GM19099 (cell line): ENCODE measurements around the gene TSKS.

ENCODE experiments used
- POLR2A ChIP-seq: IDR thresholded peaks from 3 replicates; pipeline ENCODE4 v1.6.1; 2011; ENCODE audit warnings: low read depth; ENCODE audit not compliant: insufficient read length; ENCODE audit errors: extremely low read depth

Gene TSKS, protein sequence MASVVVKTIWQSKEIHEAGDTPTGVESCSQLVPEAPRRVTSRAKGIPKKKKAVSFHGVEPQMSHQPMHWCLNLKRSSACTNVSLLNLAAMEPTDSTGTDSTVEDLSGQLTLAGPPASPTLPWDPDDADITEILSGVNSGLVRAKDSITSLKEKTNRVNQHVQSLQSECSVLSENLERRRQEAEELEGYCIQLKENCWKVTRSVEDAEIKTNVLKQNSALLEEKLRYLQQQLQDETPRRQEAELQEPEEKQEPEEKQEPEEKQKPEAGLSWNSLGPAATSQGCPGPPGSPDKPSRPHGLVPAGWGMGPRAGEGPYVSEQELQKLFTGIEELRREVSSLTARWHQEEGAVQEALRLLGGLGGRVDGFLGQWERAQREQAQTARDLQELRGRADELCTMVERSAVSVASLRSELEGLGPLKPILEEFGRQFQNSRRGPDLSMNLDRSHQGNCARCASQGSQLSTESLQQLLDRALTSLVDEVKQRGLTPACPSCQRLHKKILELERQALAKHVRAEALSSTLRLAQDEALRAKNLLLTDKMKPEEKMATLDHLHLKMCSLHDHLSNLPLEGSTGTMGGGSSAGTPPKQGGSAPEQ

DNA sequence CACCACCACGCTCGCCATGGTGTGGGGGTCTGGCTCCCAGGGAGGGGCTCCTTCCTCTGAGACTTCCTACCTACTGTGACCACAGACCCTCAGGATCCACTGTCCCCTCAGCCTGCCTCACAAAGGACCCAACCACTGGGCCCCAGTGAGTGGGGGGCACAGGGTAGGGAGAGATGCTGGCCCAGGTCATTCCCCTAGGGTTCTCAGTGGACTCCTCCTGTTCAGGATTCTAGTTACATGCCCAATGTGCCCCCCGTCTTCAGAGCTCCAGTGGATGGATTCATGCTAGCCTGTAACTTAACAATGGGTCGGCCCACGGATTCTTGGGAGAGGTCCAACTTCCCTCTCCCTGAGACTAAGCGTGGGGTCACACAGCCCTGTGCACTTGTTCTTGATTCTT is at the start of gene TSKS:
TSKS (minus strand) TSS at position 77 of the 400 bp plus-strand sequence; CDS start at position 18, 59 bp downstream.
- TF ChIP-seq POLR2A: no peak

DNA sequence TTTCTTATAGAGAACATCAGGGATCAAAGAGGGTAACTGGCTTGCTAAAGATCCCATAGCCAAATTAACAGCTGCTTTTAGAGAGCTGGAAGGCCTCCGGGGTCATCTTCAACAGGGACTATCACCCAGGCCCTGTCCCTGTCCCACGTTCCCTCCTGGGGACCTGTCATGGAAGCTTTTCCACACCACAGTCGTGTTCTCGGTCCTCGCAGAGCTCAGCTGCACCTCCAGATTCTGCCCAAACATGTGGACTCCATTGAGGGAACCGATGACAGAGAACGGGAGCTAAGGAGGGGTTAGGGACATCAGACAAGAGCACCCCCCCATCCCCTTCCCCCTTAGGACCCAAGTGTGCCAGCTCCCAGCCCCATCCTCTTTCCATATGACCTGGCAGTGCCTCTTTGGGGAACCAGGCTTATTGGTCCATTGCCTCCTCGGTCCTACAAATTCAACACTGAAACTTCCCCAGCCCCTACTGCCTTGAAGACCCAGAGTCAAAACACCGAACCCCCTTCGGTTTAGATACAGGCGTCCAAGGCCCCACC is 49.4 kb upstream of the TSKS start:
- no peak for TF ChIP-seq POLR2A

DNA sequence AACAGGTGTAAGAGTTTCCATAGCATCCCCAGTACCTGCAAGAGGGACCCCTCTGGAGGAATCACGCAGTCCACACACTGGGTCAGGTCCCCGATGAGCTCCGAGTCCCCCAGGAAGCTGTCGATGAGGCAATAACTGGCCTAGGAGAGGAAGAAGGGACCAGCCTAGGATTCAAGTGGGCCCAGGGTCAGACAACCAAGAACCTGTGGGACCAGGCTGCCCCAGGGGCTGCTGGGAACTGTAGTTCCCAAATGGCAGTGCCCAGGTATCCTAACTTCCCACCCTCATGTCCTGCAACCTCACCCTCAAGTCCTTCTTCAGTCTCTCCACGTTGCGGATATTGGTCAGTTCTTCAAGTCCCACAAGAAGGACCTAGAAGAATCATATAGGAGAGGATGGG is 48.2 kb upstream of the TSKS start:
- no peak for TF ChIP-seq POLR2A

DNA sequence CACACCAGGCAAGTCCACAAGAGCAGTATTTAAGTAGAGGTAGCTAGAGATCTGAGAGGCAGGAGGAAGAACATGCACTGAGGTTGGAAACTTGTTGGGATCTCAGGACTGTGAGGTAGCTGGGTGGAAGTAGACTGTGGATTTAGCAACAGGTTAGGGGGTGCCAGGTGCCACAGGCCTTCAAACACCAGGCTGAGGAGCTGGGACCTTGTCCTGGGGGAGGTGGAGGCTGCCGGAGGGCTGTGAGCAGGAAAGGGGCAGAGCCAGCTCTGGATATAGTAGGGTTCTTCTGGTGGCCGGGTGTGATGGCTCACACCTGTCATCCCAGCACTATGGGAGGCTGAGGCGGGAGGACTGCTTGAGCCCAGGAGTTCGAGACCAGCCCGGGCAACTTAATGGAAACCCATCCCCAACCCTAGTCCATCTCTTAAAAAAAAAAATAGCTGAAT is 46.9 kb upstream of the TSKS start:
- no peak for TF ChIP-seq POLR2A

DNA sequence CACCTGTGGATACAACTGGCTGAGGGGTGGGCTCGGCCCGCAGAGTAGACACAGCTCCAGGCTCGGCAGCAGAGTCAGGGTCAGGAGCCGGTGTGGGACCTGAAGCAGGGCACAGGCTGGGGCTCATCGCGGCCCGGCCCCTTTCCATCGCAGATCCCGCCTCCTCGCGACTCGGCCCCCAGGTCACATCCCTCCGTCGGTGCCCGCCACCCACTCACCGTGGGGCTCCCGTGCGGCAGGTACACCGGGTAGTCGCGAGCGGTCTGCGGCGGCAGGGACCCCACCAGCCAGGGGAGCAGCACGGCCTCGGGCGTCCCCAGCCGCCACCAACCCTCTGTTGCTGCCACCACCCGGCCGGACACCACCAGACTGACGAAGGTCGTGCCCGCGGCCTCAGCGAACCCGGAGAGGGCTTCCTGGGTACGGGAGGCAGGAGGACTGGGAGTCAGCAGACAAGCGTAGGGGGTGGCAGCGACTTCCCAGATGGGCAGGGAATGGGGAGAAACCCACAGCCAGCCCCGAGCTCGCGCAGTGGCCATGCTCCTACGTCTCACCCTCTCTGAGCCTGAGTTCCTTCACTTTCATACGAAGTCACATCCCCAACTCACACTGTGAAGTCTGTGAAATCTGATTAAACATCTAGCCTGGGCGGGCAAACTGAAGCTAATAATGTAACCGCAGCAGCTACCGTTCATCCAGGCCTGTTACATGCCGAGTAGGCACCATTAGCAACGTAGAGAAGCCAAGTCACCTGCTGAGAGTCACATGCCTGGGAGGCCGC is 46.2 kb upstream of the TSKS start:
- no peak for TF ChIP-seq POLR2A

DNA sequence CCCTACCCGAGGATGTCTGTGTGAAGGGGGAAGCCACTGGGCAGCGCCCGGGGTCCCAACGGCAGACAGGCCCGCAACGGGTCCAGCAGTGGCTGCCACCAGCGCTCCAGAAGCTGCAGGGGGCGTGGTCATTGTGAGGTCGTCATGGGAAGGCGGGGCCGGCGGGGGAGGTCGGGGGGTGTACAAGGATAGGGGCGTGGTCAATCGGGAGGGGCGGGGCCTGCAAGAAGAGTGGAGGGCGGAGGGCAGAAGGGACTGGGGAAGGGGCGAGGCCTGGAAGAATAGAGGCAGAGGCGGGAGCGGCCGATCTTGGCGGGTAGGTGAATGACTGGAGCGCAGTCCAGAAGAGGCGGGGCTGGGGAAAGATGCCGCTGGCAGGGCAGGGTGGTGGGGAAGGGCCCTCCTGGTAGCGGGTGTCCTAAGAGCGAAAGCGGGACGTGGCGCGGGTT is 45.6 kb upstream of the TSKS start:
- no peak for TF ChIP-seq POLR2A

DNA sequence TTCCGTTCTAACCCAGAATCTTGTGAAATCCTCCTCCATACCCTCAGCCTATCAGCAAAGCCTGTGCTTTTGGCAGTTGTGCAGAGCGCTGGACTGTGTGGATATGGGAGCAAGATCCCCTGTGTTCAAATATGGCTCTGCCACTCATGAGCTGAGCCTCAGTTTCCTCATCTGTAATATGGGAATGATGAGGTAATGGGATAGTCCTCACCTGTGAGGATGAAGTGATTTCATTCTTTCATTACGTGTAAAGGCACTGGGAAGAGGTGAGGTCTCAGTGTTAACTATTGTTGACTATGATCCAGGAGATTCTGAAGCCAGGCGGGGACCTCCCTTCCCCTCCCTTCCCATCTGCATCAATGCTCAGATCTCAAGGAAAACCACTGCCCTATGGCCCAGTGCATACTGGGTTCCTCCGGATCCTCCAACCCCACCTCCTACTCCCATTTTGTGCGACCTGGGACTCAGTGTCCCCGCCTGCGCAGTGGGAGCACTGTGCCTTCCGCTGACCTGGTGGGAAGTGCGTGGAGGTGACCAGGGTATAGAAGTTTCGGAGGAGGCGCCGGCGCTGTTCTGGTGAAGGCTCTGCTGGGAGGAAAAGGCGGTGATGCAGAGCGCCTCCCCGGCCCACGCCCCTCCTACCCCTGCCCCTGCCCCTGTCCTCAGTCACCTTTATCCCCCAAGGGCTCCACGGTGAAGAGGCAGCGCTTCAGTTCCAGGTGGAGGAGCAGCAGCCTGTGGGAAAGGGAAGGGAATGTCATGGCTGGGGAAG is 45.0 kb upstream of the TSKS start:
- no peak for TF ChIP-seq POLR2A

DNA sequence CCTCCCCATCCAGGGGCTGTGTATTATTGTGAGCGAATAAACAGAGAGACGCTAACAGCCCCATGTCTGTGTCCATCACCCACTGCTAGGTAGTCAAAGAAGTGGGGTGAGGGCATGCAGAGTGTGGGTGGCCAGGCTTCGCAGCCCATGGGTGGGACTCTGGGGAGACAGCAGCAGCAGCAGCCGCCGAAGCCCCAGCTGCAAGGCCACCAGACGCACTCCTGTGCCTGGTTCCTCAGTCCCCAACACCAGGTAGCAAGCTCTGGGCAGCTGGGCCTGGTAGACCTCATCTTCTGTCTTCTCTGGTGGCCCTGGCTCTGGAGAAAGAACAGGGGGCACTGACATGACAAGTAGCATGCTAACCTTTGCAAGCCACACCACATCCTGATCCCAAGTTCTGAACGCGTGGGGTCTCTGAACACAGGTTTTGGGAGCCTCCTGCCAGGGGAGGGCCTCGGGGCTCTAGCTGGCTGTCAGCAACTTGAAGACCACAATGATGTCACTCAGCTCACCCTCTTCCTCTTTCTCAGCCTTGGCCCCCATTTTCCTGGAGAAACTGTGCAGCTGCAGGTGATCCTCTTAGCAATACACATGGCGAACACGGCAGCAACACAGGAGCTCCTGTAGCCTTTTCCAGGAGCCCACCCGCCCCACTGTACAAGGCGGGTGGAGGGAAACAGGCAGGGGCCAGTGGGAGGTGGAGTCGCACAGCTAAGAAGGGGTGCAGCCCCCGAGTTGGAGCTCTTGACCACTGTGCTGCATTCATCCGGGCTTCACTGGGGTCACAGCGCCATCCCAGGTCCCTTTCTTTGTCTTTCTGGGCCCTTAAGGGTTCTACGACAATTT is 44.2 kb upstream of the TSKS start:
- TF ChIP-seq POLR2A: no peak

DNA sequence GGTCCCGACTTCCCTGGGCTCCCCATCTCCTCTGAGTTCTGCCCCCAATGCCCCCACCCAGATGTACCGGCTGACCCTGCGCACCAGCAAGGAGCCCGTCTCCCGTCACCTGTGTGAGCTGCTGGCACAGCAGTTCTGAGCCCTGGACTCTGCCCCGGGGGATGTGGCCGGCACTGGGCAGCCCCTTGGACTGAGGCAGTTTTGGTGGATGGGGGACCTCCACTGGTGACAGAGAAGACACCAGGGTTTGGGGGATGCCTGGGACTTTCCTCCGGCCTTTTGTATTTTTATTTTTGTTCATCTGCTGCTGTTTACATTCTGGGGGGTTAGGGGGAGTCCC is 43.5 kb upstream of the TSKS start:
- no peak for TF ChIP-seq POLR2A

DNA sequence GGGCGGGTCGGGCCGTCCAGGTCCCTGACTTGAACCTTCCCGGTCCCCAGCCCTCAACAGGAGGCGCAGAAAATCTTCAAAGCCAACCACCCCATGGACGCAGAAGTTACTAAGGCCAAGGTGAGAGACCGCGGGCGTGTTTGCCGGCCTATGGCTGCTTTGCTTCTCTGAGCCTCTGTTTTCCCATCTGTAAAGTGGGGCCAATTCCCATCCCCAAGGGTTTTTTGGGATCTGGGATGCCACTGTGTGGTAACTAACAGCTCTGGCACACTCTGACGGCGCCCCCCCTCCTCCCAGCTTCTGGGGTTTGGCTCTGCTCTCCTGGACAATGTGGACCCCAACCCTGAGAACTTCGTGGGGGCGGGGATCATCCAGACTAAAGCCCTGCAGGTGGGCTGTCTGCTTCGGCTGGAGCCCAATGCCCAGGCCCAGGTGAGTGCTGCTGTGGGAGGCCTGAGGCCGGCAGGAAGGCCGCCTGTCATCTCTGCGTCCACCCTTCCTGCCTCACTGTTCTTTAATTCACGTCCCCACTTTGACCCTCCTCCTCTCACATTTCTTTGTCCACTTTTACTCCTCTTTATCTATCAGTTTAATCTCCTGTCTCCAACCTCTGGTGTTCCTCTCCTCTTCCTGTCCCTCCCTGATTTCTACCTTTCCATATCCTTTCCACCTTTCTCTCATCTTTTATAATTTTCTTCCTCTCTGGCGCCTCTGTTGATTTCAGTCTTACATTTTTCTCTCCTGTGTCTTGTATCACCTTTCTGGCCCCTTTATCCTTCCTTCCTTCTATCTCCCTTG is 42.9 kb upstream of the TSKS start:
- TF ChIP-seq POLR2A: no peak

DNA sequence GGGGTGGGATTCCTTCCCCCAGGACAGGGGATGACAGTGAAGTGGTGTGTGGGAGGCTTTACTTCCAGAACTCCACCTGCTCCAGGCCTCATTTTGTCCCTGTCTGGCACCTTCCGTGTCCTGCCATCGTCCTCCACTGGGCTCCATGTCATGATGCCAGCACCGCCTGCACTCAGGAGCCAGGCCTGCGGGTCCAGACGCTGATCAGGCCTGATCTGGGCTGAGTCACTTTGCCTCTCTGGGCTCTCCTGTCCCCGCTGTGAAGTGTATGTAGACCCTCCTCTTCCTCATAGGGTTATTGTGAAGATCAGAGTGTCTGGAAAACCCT is 40.4 kb upstream of the TSKS start:
- TF ChIP-seq POLR2A: no peak

DNA sequence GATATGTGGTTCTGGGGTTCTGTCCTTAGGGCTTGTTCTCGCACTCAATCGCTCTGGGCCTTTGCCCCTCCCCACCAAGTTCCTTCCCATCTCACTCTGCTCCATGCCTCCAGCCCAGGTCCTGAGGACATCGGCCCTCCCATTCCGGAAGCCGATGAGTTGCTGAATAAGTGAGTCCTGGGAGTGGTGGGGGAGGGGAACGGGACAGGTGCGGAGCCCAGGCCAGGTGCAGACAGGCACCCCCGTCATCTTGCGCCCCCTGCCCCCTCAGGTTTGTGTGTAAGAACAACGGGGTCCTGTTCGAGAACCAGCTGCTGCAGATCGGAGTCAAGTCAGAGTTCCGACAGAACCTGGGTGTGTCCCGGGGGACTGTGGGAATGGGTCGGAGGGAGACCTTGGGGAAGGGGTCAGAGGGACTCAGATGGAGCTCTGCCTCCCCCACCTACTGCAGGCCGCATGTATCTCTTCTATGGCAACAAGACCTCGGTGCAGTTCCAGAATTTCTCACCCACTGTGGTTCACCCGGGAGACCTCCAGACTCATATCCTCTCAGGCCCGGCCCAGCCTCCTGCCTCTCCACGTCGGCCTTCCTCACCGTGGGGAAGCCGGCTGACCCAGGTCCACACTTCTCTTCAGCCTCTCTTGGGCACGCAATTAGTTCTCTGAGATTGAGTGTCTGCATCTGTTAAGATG is 39.9 kb upstream of the TSKS start:
- no peak for TF ChIP-seq POLR2A
